DMS153 treated with DMSO at 0.1 percent for 48 hours (cell line): Measurements from ENCODE around the gene EXOC3L4.
"Not testable (repeated sequence)": the region's sequence is repeated elsewhere in the genome, so short reads cannot be mapped to it uniquely, and the experiment has no call there.

Experiments
- DNase-seq: peaks from one replicate; lab custom pipeline; 2025; ENCODE audit not compliant: unreplicated experiment; lab: John Stamatoyannopoulos, UW

Gene EXOC3L4

GRCh38 chr14:103146141-103146709 lies 51.7 kb downstream of the EXOC3L4 start:
- DNase-seq = no peak

GRCh38 chr14:103149351-103150237 lies 55.1 kb downstream of the EXOC3L4 start:
- no peak for DNase-seq

GRCh38 chr14:103151270-103151945 lies 56.9 kb downstream of the EXOC3L4 start:
- DNase-seq = no peak

GRCh38 chr14:103155010-103155409 lies 60.5 kb downstream of the EXOC3L4 start:
- DNase-seq = no peak

- not testable (repeated sequence) for DNase-seq
Observed at GRCh38 chr14:103155416-103155815, 60.9 kb downstream of the EXOC3L4 start.

- DNase-seq = no peak
Observed at GRCh38 chr14:103155826-103156394, 61.4 kb downstream of the EXOC3L4 start.

- DNase-seq = no peak
Observed at GRCh38 chr14:103156651-103157378, 62.3 kb downstream of the EXOC3L4 start.

GRCh38 chr14:103157969-103158368 lies 63.4 kb downstream of the EXOC3L4 start:
- DNase-seq = no peak

GRCh38 chr14:103158688-103159087 lies 64.2 kb downstream of the EXOC3L4 start:
- DNase-seq = no peak
